OCI-LY3 (cell line): Measurements from ENCODE around the gene PLCH2.

Source experiments
- CTCF ChIP-seq: fragments of 200-600, 300-600 bp; sonication (generic); IDR thresholded peaks from 2 replicates; pipeline ENCODE4 v1.5.1; 2014; ENCODE audit warnings: antibody characterized with exemption, low read length, low read depth
- EZH2phosphoT487 ChIP-seq: fragments of 200-600 bp; shearing (Covaris generic); IDR thresholded peaks from 2 replicates; pipeline ENCODE4 v1.6.1; 2018; ENCODE audit warnings: antibody characterized with exemption, mixed run types, low read depth

- TF ChIP-seq CTCF, result no peak
- no peak for TF ChIP-seq EZH2phosphoT487
Observed at GRCh38 chr1:2527556-2527860, 51.4 kb downstream of the PLCH2 start.
